Mucosa of stomach (tissue), 1 donor: ENCODE data around the gene CORO2A.

Source experiments
- H3K27me3 ChIP-seq: one replicate; pipeline ENCODE4 v1.7.0; 2013; ENCODE audit warnings: mild to moderate bottlenecking, low read length; ENCODE audit not compliant: control insufficient read depth, insufficient read depth
- H3K36me3 ChIP-seq: one replicate; pipeline ENCODE4 v1.7.0; 2013; ENCODE audit warnings: low read length; ENCODE audit not compliant: control insufficient read depth, insufficient read depth
- H3K4me1 ChIP-seq: one replicate; pipeline ENCODE4 v1.7.0; 2013; ENCODE audit warnings: mild to moderate bottlenecking, low read length; ENCODE audit not compliant: control insufficient read depth, insufficient read depth
- H3K4me3 ChIP-seq: one replicate; pipeline ENCODE4 v1.7.0; 2013; ENCODE audit warnings: low read length
- H3K9ac ChIP-seq: one replicate; pipeline ENCODE4 v1.7.0; 2013; ENCODE audit warnings: mild to moderate bottlenecking, low read length, moderate library complexity
- H3K9me3 ChIP-seq: one replicate; pipeline ENCODE4 v1.7.0; 2013; ENCODE audit warnings: mild to moderate bottlenecking, low read length, moderate library complexity; ENCODE audit not compliant: control insufficient read depth
- donor health status: Pancreatic carcinoma.

The CORO2A gene

GRCh38 chr9:98217255-98217654 lies 24.8 kb upstream of the CORO2A start:
- no peaks in the 10 kb centered on the region for H3K36me3 ChIP-seq

GRCh38 chr9:98216391-98216790 lies 24.0 kb upstream of the CORO2A start:
- Histone ChIP-seq H3K36me3 (no peaks in the 10 kb centered on the region), H3K27me3 (no peaks in the 10 kb centered on the region), H3K4me1 (peaks cover under 1% of the 10 kb centered on the region), H3K4me3 (no peak overlapping the region), H3K9ac (no peak overlapping the region), H3K9me3 (no peaks in the 10 kb centered on the region)

More at GRCh38 chr9:98217255-98217654, 24.8 kb upstream of the CORO2A start:
- no peaks in the 10 kb centered on the region for H3K27me3 ChIP-seq
- no peaks in the 10 kb centered on the region for H3K9me3 ChIP-seq
- H3K4me3 ChIP-seq = no peak overlapping the region
- H3K9ac ChIP-seq = no peak overlapping the region
- no peaks in the 10 kb centered on the region for H3K4me1 ChIP-seq

- Histone ChIP-seq H3K9ac (no peak overlapping the region), H3K27me3 (no peaks in the 10 kb centered on the region), H3K36me3 (no peaks in the 10 kb centered on the region), H3K9me3 (no peaks in the 10 kb centered on the region), H3K4me3 (no peak overlapping the region), H3K4me1 (peaks cover 7% of the 10 kb centered on the region)
Measured at GRCh38 chr9:98215821-98216220, 23.4 kb upstream of the CORO2A start.

- no peaks in the 10 kb centered on the region for H3K9me3 ChIP-seq
- H3K27me3 ChIP-seq = no peaks in the 10 kb centered on the region
- no peaks in the 10 kb centered on the region for H3K36me3 ChIP-seq
- peaks cover 10% of the 10 kb centered on the region for H3K4me1 ChIP-seq
- H3K9ac ChIP-seq = no peak overlapping the region
- H3K4me3 ChIP-seq = no peak overlapping the region
Measured at GRCh38 chr9:98215271-98215670, 22.8 kb upstream of the CORO2A start.

GRCh38 chr9:98214811-98215210 lies 22.4 kb upstream of the CORO2A start:
- H3K27me3 ChIP-seq = no peaks in the 10 kb centered on the region
- H3K9me3 ChIP-seq = no peaks in the 10 kb centered on the region
- no peak overlapping the region for H3K9ac ChIP-seq
- H3K4me1 ChIP-seq = peaks cover 10% of the 10 kb centered on the region
- H3K36me3 ChIP-seq = no peaks in the 10 kb centered on the region
- no peak overlapping the region for H3K4me3 ChIP-seq

GRCh38 chr9:98211260-98211659 lies 18.8 kb upstream of the CORO2A start:
- no peak overlapping the region for H3K9ac ChIP-seq
- peaks cover 10% of the 10 kb centered on the region for H3K4me1 ChIP-seq
- no peaks in the 10 kb centered on the region for H3K27me3 ChIP-seq
- H3K4me3 ChIP-seq = no peak overlapping the region
- H3K36me3 ChIP-seq = no peaks in the 10 kb centered on the region
- no peaks in the 10 kb centered on the region for H3K9me3 ChIP-seq

- H3K4me1 ChIP-seq = peaks cover 10% of the 10 kb centered on the region
- no peak overlapping the region for H3K9ac ChIP-seq
- H3K4me3 ChIP-seq = no peak overlapping the region
- H3K9me3 ChIP-seq = no peaks in the 10 kb centered on the region
- H3K27me3 ChIP-seq = no peaks in the 10 kb centered on the region
- H3K36me3 ChIP-seq = no peaks in the 10 kb centered on the region
Measured at GRCh38 chr9:98210435-98210834, 18.0 kb upstream of the CORO2A start.

- no peak overlapping the region for H3K4me3 ChIP-seq
- no peaks in the 10 kb centered on the region for H3K9me3 ChIP-seq
- peaks cover 10% of the 10 kb centered on the region for H3K4me1 ChIP-seq
- H3K27me3 ChIP-seq = no peaks in the 10 kb centered on the region
- no peaks in the 10 kb centered on the region for H3K36me3 ChIP-seq
- H3K9ac ChIP-seq = no peak overlapping the region
Measured at GRCh38 chr9:98209530-98209929, 17.1 kb upstream of the CORO2A start.

- Histone ChIP-seq H3K27me3 (no peaks in the 10 kb centered on the region), H3K9ac (no peak overlapping the region), H3K9me3 (no peaks in the 10 kb centered on the region), H3K36me3 (no peaks in the 10 kb centered on the region), H3K4me3 (no peak overlapping the region), H3K4me1 (peaks cover 10% of the 10 kb centered on the region)
Measured at GRCh38 chr9:98208635-98209034, 16.2 kb upstream of the CORO2A start.

GRCh38 chr9:98207606-98208005 lies 15.2 kb upstream of the CORO2A start:
- H3K4me1 ChIP-seq = peaks cover 10% of the 10 kb centered on the region
- H3K36me3 ChIP-seq = no peaks in the 10 kb centered on the region
- H3K9me3 ChIP-seq = no peaks in the 10 kb centered on the region
- H3K9ac ChIP-seq = no peak overlapping the region
- H3K27me3 ChIP-seq = no peaks in the 10 kb centered on the region
- no peak overlapping the region for H3K4me3 ChIP-seq

GRCh38 chr9:98206754-98207153 lies 14.3 kb upstream of the CORO2A start:
- Histone ChIP-seq H3K9ac (no peak overlapping the region), H3K4me3 (no peak overlapping the region), H3K27me3 (no peaks in the 10 kb centered on the region), H3K36me3 (no peaks in the 10 kb centered on the region), H3K9me3 (no peaks in the 10 kb centered on the region), H3K4me1 (peaks cover 10% of the 10 kb centered on the region)

- Histone ChIP-seq H3K4me3 (no peak overlapping the region), H3K27me3 (no peaks in the 10 kb centered on the region), H3K9me3 (no peaks in the 10 kb centered on the region), H3K9ac (no peak overlapping the region), H3K36me3 (no peaks in the 10 kb centered on the region), H3K4me1 (no peaks in the 10 kb centered on the region)
Measured at GRCh38 chr9:98204692-98205091, 12.3 kb upstream of the CORO2A start.

- Histone ChIP-seq H3K4me1 (no peaks in the 10 kb centered on the region), H3K27me3 (no peaks in the 10 kb centered on the region), H3K9me3 (no peaks in the 10 kb centered on the region), H3K36me3 (no peaks in the 10 kb centered on the region), H3K4me3 (no peak overlapping the region), H3K9ac (no peak overlapping the region)
Measured at GRCh38 chr9:98203153-98203552, 10.7 kb upstream of the CORO2A start.
